Inferior parietal cortex (tissue), 1 donor: ENCODE data around the gene EEPD1.
"Not testable (repeated sequence)": the region's sequence is repeated elsewhere in the genome, so short reads cannot be mapped to it uniquely, and the experiment has no call there.

Experiments
- DNase-seq: peaks from one replicate; pipeline ENCODE4 v3.0.0-alpha.2; 2016; ENCODE audit errors: extremely low spot score

Gene EEPD1

DNA sequence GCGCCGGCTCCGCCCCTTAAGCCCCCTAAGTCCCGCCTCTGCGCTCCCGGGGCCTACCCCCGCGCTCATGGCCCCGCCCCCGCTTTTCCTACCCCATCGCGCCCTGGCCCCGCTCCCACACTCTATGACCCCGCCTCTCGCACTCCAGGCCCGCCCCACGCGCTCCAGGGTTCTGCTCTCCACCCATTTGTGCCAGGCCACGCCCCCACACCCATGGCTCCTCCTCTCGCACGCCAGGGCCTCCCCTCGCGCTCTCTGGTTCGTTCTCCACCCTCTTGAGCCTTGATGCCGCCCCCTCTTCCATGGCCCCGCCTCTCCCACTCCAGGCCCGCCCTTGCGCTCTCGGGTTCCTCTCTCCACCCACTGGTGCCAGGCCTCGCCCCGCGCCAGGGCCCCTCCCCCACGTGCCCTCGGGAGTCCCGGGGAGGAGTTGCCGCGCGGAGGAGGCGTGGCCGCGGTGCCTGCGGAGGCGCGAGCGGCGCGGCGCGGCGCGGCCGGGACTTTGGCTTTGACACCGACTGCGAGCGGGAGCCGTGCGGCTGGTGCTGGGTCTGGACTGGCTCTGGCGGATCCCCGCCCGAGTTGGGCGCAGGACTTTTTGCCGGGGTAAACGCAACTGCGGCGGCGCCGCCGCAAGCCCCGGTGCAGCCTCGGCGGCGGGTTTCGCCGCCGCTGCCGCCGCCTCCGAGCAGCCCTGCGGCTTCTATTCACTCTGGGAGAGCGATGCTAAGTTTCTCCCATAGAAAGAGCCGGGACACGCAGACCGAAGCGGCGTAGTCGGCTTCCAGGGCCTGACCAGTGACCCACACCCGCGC, at the start of gene EEPD1:
Gene EEPD1 (plus strand): TSS at position 499 of the 815 bp plus-strand sequence. CDS start 1,071 bp downstream, outside the sequence.
- peak; percentile 96 for DNase-seq

GRCh38 chr7:36103837-36104561, 49.1 kb upstream of the EEPD1 start:
- DNase-seq = no peak

DNA sequence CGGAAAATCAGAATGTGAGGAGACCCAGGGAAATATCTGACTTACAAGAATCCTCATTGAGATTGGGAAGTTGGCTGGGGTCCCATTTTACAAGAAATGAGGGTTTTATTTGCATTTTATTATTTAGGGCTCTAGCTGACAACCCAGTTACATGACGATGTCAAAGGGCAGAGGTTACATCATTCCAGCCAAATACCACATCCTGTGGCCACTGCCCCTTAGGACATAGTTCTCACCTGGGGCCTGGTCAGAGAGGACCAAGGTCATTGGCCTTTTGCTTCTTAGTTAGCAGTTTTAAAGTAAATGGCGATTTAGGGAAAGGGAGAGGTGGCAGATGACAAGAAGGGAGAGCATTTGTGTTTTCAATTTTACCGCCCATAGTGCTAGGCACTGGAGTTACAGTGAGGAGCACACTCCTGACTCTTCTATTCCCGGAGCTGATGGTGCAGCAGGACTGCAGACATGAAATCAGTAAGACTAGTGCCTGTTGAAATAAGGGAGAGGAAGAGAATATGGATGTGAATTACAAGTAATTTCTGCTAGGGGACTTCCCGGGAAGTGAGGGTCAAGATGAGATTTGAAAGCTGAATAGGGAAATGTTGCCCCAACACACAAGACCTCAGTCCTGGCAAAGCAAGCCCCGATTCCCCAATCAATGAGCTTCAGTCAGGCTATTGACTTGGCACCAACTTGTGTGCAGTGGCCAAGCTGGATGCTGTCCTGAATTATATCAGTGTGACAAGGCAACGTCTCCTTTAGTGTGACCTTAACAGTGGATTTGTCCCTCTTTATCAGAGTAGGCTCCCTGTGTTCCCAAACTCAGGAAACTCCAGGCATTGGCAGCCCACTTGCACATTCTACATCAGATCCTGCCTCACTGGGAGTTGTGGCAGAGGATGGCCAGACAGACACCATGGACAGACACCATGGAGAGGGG, 45.8 kb upstream of the EEPD1 start:
- not testable (repeated sequence) for DNase-seq

DNA sequence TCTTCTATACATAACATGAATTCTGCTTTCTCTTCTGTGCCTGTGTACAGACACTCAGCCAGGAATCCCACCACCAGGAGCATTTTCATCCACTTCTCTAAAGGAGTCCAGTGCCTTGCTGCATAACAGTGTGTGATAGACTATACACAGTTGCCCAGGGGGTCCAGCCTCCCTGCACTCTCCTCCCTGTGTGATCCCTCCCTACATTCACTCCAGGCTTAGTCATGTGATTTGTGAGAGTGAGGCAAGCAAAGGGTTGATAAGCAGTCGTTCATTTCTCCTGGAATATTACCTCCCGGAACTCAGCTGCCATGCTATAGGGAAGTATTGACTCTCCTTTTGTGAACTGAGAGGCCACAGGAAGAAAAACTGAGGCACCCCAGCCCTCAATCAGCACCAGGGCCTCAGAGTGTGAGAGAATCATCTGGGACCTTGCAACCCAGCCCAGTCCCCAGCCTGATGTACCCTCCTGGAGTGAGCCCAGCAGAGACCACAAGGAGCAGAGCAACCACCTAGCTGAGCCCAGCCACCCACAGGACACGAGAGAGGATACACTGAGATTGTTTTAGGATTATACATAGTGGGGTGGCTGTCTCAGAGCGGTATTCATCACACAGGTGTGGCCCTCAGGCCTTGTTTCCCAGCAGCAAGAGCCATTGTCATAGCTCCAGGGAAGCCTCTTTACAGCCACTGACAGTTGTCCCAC, 45.0 kb upstream of the EEPD1 start:
- no peak for DNase-seq

GRCh38 chr7:36109013-36109627, 43.9 kb upstream of the EEPD1 start:
- no peak for DNase-seq

GRCh38 chr7:36110584-36110983, 42.5 kb upstream of the EEPD1 start:
- DNase-seq = no peak

- DNase-seq = no peak
Measured at GRCh38 chr7:36112969-36113368, 40.1 kb upstream of the EEPD1 start.

- DNase-seq = no peak
Measured at GRCh38 chr7:36114355-36114754, 38.7 kb upstream of the EEPD1 start.

GRCh38 chr7:36115448-36116321, 37.4 kb upstream of the EEPD1 start:
- DNase-seq = peak; percentile 73

- no peak for DNase-seq
Measured at GRCh38 chr7:36116347-36117202, 36.5 kb upstream of the EEPD1 start.

GRCh38 chr7:36117203-36117840, 35.7 kb upstream of the EEPD1 start:
- no peak for DNase-seq

GRCh38 chr7:36118344-36118743, 34.7 kb upstream of the EEPD1 start:
- no peak for DNase-seq

- DNase-seq = peak; percentile 56
Measured at GRCh38 chr7:36119005-36119706, 33.9 kb upstream of the EEPD1 start.

GRCh38 chr7:36119983-36120646, 32.9 kb upstream of the EEPD1 start:
- DNase-seq = not testable (repeated sequence)

DNA sequence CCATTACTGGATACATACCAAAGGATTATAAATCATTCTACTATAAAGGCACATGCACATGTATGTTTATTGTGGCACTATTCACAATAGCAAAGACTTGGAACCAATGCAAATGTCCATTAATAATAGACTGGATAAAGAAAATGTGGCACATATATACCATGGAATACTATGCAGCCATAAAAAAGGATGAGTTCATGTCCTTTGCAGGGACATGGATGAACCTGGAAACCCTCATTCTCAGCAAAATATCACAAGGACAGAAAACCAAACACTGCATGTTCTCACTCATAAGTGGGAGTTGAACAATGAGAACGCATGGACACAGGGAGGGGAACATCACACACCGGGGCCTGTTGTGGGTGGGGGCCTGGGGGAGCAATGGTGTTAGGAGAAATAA, 27.4 kb upstream of the EEPD1 start:
- DNase-seq = not testable (repeated sequence)

GRCh38 chr7:36127075-36127740, 25.8 kb upstream of the EEPD1 start:
- no peak for DNase-seq
